ENCODE results near the gene LRP1B.

- no peak for TF ChIP-seq CTCF (IDR thresholded peaks at IDR 0.05; ENCODE audit: low read length)
- TF ChIP-seq EZH2 (optimal IDR thresholded peaks at IDR 0.05; ENCODE audit: low read depth, low read length), result no peak
- TF ChIP-seq EZH2phosphoT487 (IDR thresholded peaks at IDR 0.05; ENCODE audit: low read length), result no peak
Observed at GRCh38 chr2:141468761-141469160, 662.1 kb downstream of the LRP1B start.
